CD4-positive, alpha-beta T cell (primary cell): ENCODE measurements around the gene RFFL. TPM values are rescaled to one million over a fixed set of nuclear protein-coding genes. Genes with fewer than 3 reads are reported as not detected.
A peak's percentile ranks its signal among the peaks of the same experiment; 100 is the strongest.

Experiments used
- ATAC-seq: fragments of 200-7000 bp; cut with Tn5 transposase; one replicate; pipeline ENCODE4 v1.10.0; 2022; ENCODE audit warnings: mild to moderate bottlenecking; ENCODE audit not compliant: poor library complexity
- CTCF ChIA-PET: fragments of 350-600 bp; sonication (Branson Sonifier 250); formaldehyde crosslinking; loops from one replicate; lab custom pipeline; 2021; ENCODE audit warnings: antibody characterized with exemption, inconsistent platforms; lab: Charles Lee
- POLR2A ChIA-PET: fragments of 350-600 bp; sonication (Branson Sonifier 250); formaldehyde crosslinking; loops from one replicate; lab custom pipeline; 2021; ENCODE audit warnings: antibody characterized with exemption, inconsistent platforms; lab: Charles Lee
- DNase-seq, 14 experiments: peaks; one replicate each; pipeline ENCODE4 v3.0.0-alpha.2; 2013 to 2020; ENCODE audit warnings: mixed read lengths in 2 of 14
- H3K27ac ChIP-seq, 2 donors: one replicate each; pipeline versions ENCODE4 v1.5.1 to v1.7.0; 2013; ENCODE audit warnings: low read length in 2 of 2, low read depth in 1 of 2, mild to moderate bottlenecking in 1 of 2
- H3K27me3 ChIP-seq, 2 experiments: 1 replicate in 1 of 2; 2 replicates in 1 of 2; pipeline versions ENCODE4 v1.6.1 to v1.7.0; 2013; ENCODE audit warnings: low read length in 2 of 2, control low read depth in 1 of 2, mild to moderate bottlenecking in 1 of 2, moderate library complexity in 1 of 2; ENCODE audit not compliant: insufficient read depth in 2 of 2, control insufficient read depth in 1 of 2
- H3K36me3 ChIP-seq: one replicate; pipeline ENCODE4 v1.6.1; 2013; ENCODE audit warnings: low read length, control low read depth; ENCODE audit not compliant: insufficient read depth
- H3K4me1 ChIP-seq: one replicate; pipeline ENCODE4 v1.6.1; 2013; ENCODE audit warnings: low read length, control low read depth; ENCODE audit not compliant: insufficient read depth
- H3K4me3 ChIP-seq: one replicate; pipeline ENCODE4 v1.5.1; 2013; ENCODE audit warnings: mild to moderate bottlenecking, low read length, moderate library complexity
- H3K9me3 ChIP-seq, 2 experiments: 1 replicate in 1 of 2; 2 replicates in 1 of 2; pipeline versions ENCODE4 v1.6.1 to v1.7.0; 2013; ENCODE audit warnings: low read length in 2 of 2, mild to moderate bottlenecking in 2 of 2, control low read depth in 1 of 2, moderate library complexity in 1 of 2; ENCODE audit not compliant: control insufficient read depth in 1 of 2, insufficient read depth in 1 of 2
- H3K27ac Mint-ChIP-seq: one replicate; pipeline ENCODE4 v1.8.0; 2020; ENCODE audit warnings: mixed read lengths
- H3K27me3 Mint-ChIP-seq: one replicate; pipeline ENCODE4 v1.8.0; 2021; ENCODE audit warnings: mixed read lengths
- H3K36me3 Mint-ChIP-seq: one replicate; pipeline ENCODE4 v1.8.0; 2021; ENCODE audit warnings: low read depth, mixed read lengths
- H3K4me1 Mint-ChIP-seq: one replicate; pipeline ENCODE4 v1.8.0; 2021; ENCODE audit warnings: low read depth, mixed read lengths
- H3K4me3 Mint-ChIP-seq: one replicate; pipeline ENCODE4 v1.8.0; 2020; ENCODE audit warnings: mild to moderate bottlenecking, mixed read lengths
- H3K9me3 Mint-ChIP-seq: one replicate; pipeline ENCODE4 v1.8.0; 2020; ENCODE audit warnings: mixed read lengths
- intact Hi-C, 2 experiments: fragments of 100-400 bp; cut with DNase I in 1 of 2; cut with micrococcal nuclease in 1 of 2; formaldehyde crosslinking; loops; one replicate each; pipeline versions ENCODE4 v1.15.1 to v1.9.0; 2023 to 2025; cut with DNase I, micrococcal nuclease
- total RNA-seq, 174 experiments: library from RNA in 2 of 174; stranded (reverse) in 2 of 174; gene quantifications; one replicate each; pipeline ENCODE4 v1.2.3 and lab custom pipeline; 2021 to 2026
- TF ChIP-seq, protein P1 (sequence below): fragments of 200-600 bp; IDR thresholded peaks from one replicate; pipeline ENCODE4 v1.8.0; 2022; ENCODE audit warnings: antibody characterized with exemption, mild to moderate bottlenecking

RFFL gene
- total RNA-seq, 2 experiments from 2014 or later, result 57.8 to 66.1 TPM

- H3K4me1 Mint-ChIP-seq, result peaks cover 83% of the 10 kb centered on the region
- Histone ChIP-seq H3K27ac (no peak overlapping the region), H3K27me3 (no peaks in the 10 kb centered on the region), H3K4me1 (peaks cover 40% of the 10 kb centered on the region), H3K9me3 (no peaks in the 10 kb centered on the region), H3K4me3 (no peak overlapping the region), H3K36me3 (no peaks in the 10 kb centered on the region)
- ChIA-PET CTCF (interaction anchor here (1.0 to 1.7 kb wide), 3 partner anchors 10 to 13 kb away, joined by 3 to 8 read pairs (median 4); partner anchors contain the start of gene RFFL), POLR2A (interaction anchor here (1.3 to 2.1 kb wide), 3 partner anchors 11 to 54 kb away, joined by 4 to 7 read pairs (median 6); partner anchors contain the start of gene RFFL)
- intact Hi-C loops, result no loop called here
- no peak for ATAC-seq
- H3K36me3 Mint-ChIP-seq, result no peaks in the 10 kb centered on the region
- TF ChIP-seq, protein P1, sequence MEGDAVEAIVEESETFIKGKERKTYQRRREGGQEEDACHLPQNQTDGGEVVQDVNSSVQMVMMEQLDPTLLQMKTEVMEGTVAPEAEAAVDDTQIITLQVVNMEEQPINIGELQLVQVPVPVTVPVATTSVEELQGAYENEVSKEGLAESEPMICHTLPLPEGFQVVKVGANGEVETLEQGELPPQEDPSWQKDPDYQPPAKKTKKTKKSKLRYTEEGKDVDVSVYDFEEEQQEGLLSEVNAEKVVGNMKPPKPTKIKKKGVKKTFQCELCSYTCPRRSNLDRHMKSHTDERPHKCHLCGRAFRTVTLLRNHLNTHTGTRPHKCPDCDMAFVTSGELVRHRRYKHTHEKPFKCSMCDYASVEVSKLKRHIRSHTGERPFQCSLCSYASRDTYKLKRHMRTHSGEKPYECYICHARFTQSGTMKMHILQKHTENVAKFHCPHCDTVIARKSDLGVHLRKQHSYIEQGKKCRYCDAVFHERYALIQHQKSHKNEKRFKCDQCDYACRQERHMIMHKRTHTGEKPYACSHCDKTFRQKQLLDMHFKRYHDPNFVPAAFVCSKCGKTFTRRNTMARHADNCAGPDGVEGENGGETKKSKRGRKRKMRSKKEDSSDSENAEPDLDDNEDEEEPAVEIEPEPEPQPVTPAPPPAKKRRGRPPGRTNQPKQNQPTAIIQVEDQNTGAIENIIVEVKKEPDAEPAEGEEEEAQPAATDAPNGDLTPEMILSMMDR, result no peak
- no peaks in the 10 kb centered on the region for H3K9me3 Mint-ChIP-seq
- no peak overlapping the region for H3K4me3 Mint-ChIP-seq
- DNase-seq, result no peak
- H3K27me3 Mint-ChIP-seq, result no peaks in the 10 kb centered on the region
- H3K27ac Mint-ChIP-seq, result no peak overlapping the region
Observed at GRCh38 chr17:35076874-35077273, 13.4 kb upstream of the RFFL start.

GRCh38 chr17:35074711-35075707 is 11.5 kb upstream of the RFFL start:
- Histone ChIP-seq H3K4me1 (peaks cover 53% of the 10 kb centered on the region), H3K4me3 (no peak overlapping the region), H3K27ac (peak overlapping the region in 1 of 2 donors; percentile 14), H3K9me3 (no peaks in the 10 kb centered on the region), H3K36me3 (no peaks in the 10 kb centered on the region), H3K27me3 (no peaks in the 10 kb centered on the region)
- Mint-ChIP-seq H3K4me1 (peaks cover 75% of the 10 kb centered on the region), H3K27ac (peak overlapping the region; percentile 83), H3K36me3 (peaks cover under 1% of the 10 kb centered on the region), H3K9me3 (no peaks in the 10 kb centered on the region), H3K27me3 (no peaks in the 10 kb centered on the region), H3K4me3 (peak overlapping the region; percentile 57)
- intact Hi-C loops, result no loop called here
- TF ChIP-seq, protein P1, result no peak
- ATAC-seq (no peak), DNase-seq (no peak)
- CTCF ChIA-PET, result interaction anchor here (1.5 to 3.4 kb wide), 4 partner anchors 12 to 44 kb away, joined by 4 to 14 read pairs (median 10); partner anchors contain the start of genes RAD51D and RFFL
- POLR2A ChIA-PET, result interaction anchor here (0.7 to 3.5 kb wide), 9 partner anchors 8 to 52 kb away, joined by 3 to 18 read pairs (median 7); partner anchors contain the start of gene RFFL

- H3K4me3 Mint-ChIP-seq, result peak overlapping the region; percentile 50
- peaks cover 55% of the 10 kb centered on the region for H3K4me1 ChIP-seq
- peaks cover 2% of the 10 kb centered on the region for H3K36me3 ChIP-seq
- CTCF ChIA-PET, result interaction anchor here (0.9 to 3.4 kb wide), 5 partner anchors 11 to 93 kb away, joined by 3 to 14 read pairs (median 8); partner anchors contain the start of genes RAD51D and RFFL
- no peaks in the 10 kb centered on the region for H3K9me3 Mint-ChIP-seq
- ATAC-seq (peak; percentile 28), DNase-seq (peak in 4 of 14 experiments; percentile 15 to 57 (median 36))
- POLR2A ChIA-PET, result interaction anchor here (1.5 to 3.5 kb wide), 7 partner anchors 9 to 94 kb away, joined by 4 to 18 read pairs (median 13); partner anchors contain the start of genes LIG3 and RFFL
- H3K27ac Mint-ChIP-seq, result peak overlapping the region; percentile 83
- H3K36me3 Mint-ChIP-seq, result peaks cover 10% of the 10 kb centered on the region
- no peaks in the 10 kb centered on the region for H3K9me3 ChIP-seq
- H3K4me1 Mint-ChIP-seq, result peaks cover 75% of the 10 kb centered on the region
- peak overlapping the region in 1 of 2 donors; percentile 14 for H3K27ac ChIP-seq
- no peak overlapping the region for H3K4me3 ChIP-seq
- intact Hi-C loops, result loop anchor here (1.0 to 2.0 kb wide), 3 partner anchors 8 to 15 kb away; no protein-coding TSS in a partner anchor
- TF ChIP-seq, protein P1, result no peak
- no peaks in the 10 kb centered on the region for H3K27me3 Mint-ChIP-seq
- no peaks in the 10 kb centered on the region for H3K27me3 ChIP-seq
Observed at GRCh38 chr17:35073991-35074627, 10.6 kb upstream of the RFFL start.
